CD4-positive, alpha-beta T cell treated with Interleukin-21 for 1 hour (primary cell): Measurements from ENCODE around the gene PRELID3B.
"Not testable (repeated sequence)": the region's sequence is repeated elsewhere in the genome, so short reads cannot be mapped to it uniquely, and the experiment has no call there.

Experiments
- DNase-seq: peaks from one replicate; pipeline ENCODE4 v3.0.0-alpha.2; 2020

Gene PRELID3B

GRCh38 chr20:59025086-59025485 is 17.5 kb downstream of the PRELID3B start:
- no peak for DNase-seq

- DNase-seq, result no peak
Observed at GRCh38 chr20:59024111-59024530, 18.5 kb downstream of the PRELID3B start.

GRCh38 chr20:59023616-59024015 is 19.0 kb downstream of the PRELID3B start:
- no peak for DNase-seq

- DNase-seq, result no peak
Observed at GRCh38 chr20:59022754-59023153, 19.8 kb downstream of the PRELID3B start.

GRCh38 chr20:59020938-59021551 is 21.5 kb downstream of the PRELID3B start:
- DNase-seq, result no peak

- no peak for DNase-seq
Observed at GRCh38 chr20:59019217-59019616, 23.4 kb downstream of the PRELID3B start, which contains the start of gene TUBB1. Gene TUBB1, plus strand, starts transcription at chr20:59019429. Its CDS starts 94 bp downstream, at chr20:59019523.

GRCh38 chr20:59018817-59019216 is 23.8 kb downstream of the PRELID3B start:
- no peak for DNase-seq

- no peak for DNase-seq
Observed at GRCh38 chr20:59017493-59018231, 24.9 kb downstream of the PRELID3B start.

GRCh38 chr20:59016795-59017492 is 25.6 kb downstream of the PRELID3B start:
- no peak for DNase-seq

- no peak for DNase-seq
Observed at GRCh38 chr20:59015812-59016711, 26.5 kb downstream of the PRELID3B start.

GRCh38 chr20:59015411-59015810 is 27.2 kb downstream of the PRELID3B start:
- DNase-seq, result no peak

GRCh38 chr20:59014680-59015389 is 27.8 kb downstream of the PRELID3B start:
- no peak for DNase-seq

GRCh38 chr20:59013959-59014608 is 28.5 kb downstream of the PRELID3B start:
- peak; percentile 42 for DNase-seq

- DNase-seq, result no peak
Observed at GRCh38 chr20:59013031-59013951, 29.3 kb downstream of the PRELID3B start.

GRCh38 chr20:59011874-59012157 is 30.8 kb downstream of the PRELID3B start:
- DNase-seq, result not testable (repeated sequence)

GRCh38 chr20:59010995-59011873 is 31.4 kb downstream of the PRELID3B start:
- DNase-seq, result no peak

GRCh38 chr20:59010321-59010994 is 32.1 kb downstream of the PRELID3B start:
- no peak for DNase-seq

- no peak for DNase-seq
Observed at GRCh38 chr20:59008715-59009336, 33.8 kb downstream of the PRELID3B start.
